ENCODE data around the gene WASHC3.

Gene WASHC3

DNA sequence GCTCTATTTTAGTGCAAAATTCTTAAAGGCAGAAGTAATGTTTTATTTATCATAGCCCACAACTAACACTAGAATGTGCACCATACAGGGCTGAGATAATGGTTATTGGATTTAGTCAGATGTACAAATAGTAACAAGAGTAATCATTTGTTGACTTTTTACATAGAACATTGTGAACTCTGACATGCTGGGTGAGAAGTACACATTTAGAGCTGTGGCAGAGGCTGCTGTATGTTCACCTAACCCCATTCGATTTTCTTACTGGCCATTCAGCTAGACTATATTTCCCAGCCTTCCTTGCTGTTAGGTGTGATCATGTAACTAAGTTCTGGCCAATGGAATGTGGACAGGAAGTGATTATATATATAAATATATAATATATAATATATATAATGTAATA is 95.3 kb downstream of the WASHC3 start:
- no peak for DNase-seq

DNA sequence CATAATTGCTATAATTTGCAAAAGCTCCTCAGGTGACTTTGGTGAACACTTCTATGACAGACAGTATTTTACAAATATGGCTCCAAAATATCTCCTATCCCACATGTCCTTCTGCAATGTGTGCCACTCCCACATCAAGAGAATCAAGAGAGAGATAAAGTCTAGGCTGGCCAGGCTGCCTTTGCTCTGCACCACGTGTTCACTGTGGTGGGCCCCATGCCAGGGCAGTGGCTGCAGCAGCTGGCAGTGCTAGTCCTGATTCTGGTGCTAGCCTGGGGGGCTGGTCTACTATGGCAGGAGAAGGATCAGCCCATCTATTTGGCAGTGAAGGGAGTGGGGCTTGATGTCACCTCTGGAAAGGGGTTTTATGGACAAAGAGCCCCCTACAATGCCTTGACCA is 98.1 kb downstream of the WASHC3 start:
- DNase-seq: no peak

All from NCI-H1930 (cell line).